CD4-positive, CD25-positive, alpha-beta regulatory T cell (primary cell): ENCODE measurements around the gene POLR1F. TPM values are rescaled to one million over a fixed set of nuclear protein-coding genes. Genes with fewer than 3 reads are reported as not detected.
A peak's percentile ranks its signal among the peaks of the same experiment; 100 is the strongest.

ENCODE experiments used
- ATAC-seq, 2 donors: fragments of 150-1000 bp; cut with Tn5 transposase; one replicate each; pipeline ENCODE4 v1.10.0; 2021; ENCODE audit warnings: low read depth in 2 of 2, moderate number of reproducible peaks in 2 of 2, moderate library complexity in 1 of 2
- DNase-seq, 3 donors: peaks; one replicate each; pipeline versions ENCODE4 v3.0.0 to v3.0.0-alpha.2; 2012 to 2022; ENCODE audit warnings: mixed read lengths in 1 of 3
- H3K27ac ChIP-seq: one replicate; pipeline ENCODE4 v1.7.0; 2013; ENCODE audit warnings: mild to moderate bottlenecking, low read length; ENCODE audit not compliant: insufficient read depth, poor library complexity, severe bottlenecking
- H3K27me3 ChIP-seq: one replicate; pipeline ENCODE4 v1.7.0; 2013; ENCODE audit warnings: low read length; ENCODE audit not compliant: control insufficient read depth, insufficient read depth
- H3K36me3 ChIP-seq: one replicate; pipeline ENCODE4 v1.7.0; 2013; ENCODE audit warnings: mild to moderate bottlenecking, low read length, moderate library complexity; ENCODE audit not compliant: control insufficient read depth, insufficient read depth
- H3K4me1 ChIP-seq: 2 replicates; pipeline ENCODE4 v1.7.0; 2013; ENCODE audit warnings: mild to moderate bottlenecking, low read length; ENCODE audit not compliant: insufficient read depth, control insufficient read depth, poor library complexity, severe bottlenecking
- H3K4me3 ChIP-seq: one replicate; pipeline ENCODE4 v1.7.0; 2013; ENCODE audit warnings: low read depth, mild to moderate bottlenecking, low read length, moderate library complexity
- H3K9me3 ChIP-seq, 2 experiments: 1 replicate in 1 of 2; 2 replicates in 1 of 2; pipeline ENCODE4 v1.7.0; 2013; ENCODE audit warnings: low read length in 2 of 2, mild to moderate bottlenecking in 1 of 2, moderate library complexity in 1 of 2; ENCODE audit not compliant: control insufficient read depth in 2 of 2
- H3K27ac Mint-ChIP-seq, 3 donors: one replicate each; pipeline ENCODE4 v1.8.0; 2020 to 2022; ENCODE audit warnings: mild to moderate bottlenecking in 3 of 3, mixed read lengths in 3 of 3, moderate library complexity in 2 of 3
- H3K27me3 Mint-ChIP-seq: one replicate; pipeline ENCODE4 v1.8.0; 2022; ENCODE audit warnings: mild to moderate bottlenecking, mixed read lengths
- H3K36me3 Mint-ChIP-seq: one replicate; pipeline ENCODE4 v1.8.0; 2020; ENCODE audit warnings: mixed read lengths
- H3K4me1 Mint-ChIP-seq, 4 donors: one replicate each; pipeline ENCODE4 v1.8.0; 2020 to 2022; ENCODE audit warnings: mixed read lengths in 4 of 4, mild to moderate bottlenecking in 1 of 4
- H3K4me3 Mint-ChIP-seq, 4 donors: one replicate each; pipeline ENCODE4 v1.8.0; 2020 to 2022; ENCODE audit warnings: mild to moderate bottlenecking in 4 of 4, mixed read lengths in 4 of 4, moderate library complexity in 3 of 4
- H3K9me3 Mint-ChIP-seq, 7 donors: one replicate each; pipeline ENCODE4 v1.8.0; 2020 to 2022; ENCODE audit warnings: mixed read lengths in 7 of 7, mild to moderate bottlenecking in 3 of 7, moderate library complexity in 2 of 7
- polyA plus RNA-seq, 4 donors: library from polyadenylated mRNA; unstranded; fragments of 300-500 nt; fragmentation: Illumina TruSeq; gene quantifications; one replicate each; pipeline ENCODE4 v1.2.3, GENCODE V29; 2021
- total RNA-seq: library from RNA; stranded (reverse); gene quantifications from one replicate; pipeline ENCODE4 v1.2.3, GENCODE V29; 2022

POLR1F gene
- total RNA-seq (27.9 TPM), polyA plus RNA-seq (10 to 100 TPM; 25.3 to 63.9 (median 36.4) TPM)

GRCh38 chr7:19708397-19709248 lies at the start of gene POLR1F:
TSS of gene POLR1F (minus strand) at chr7:19709037. CDS start at chr7:19709016, 21 bp downstream.
- Mint-ChIP-seq H3K36me3 (peaks cover 3% of the 10 kb centered on the region), H3K9me3 (no peaks in the 10 kb centered on the region), H3K4me3 (peak within 1 kb of the TSS; percentile 88 to 98 (median 98)), H3K4me1 (peaks cover 20 to 57% (median 35%) of the 10 kb centered on the region in 4 donors), H3K27me3 (peaks cover 23% of the 10 kb centered on the region), H3K27ac (peak within 1 kb of the TSS; percentile 98 to 99 (median 98))
- Histone ChIP-seq H3K27me3 (no peaks in the 10 kb centered on the region), H3K4me1 (peaks cover 21% of the 10 kb centered on the region), H3K9me3 (no peaks in the 10 kb centered on the region), H3K27ac (peak within 1 kb of the TSS; percentile 80), H3K36me3 (no peaks in the 10 kb centered on the region), H3K4me3 (peak within 1 kb of the TSS; percentile 96)
- DNase-seq (peak; percentile 87 to 96 (median 94)), ATAC-seq (peak; percentile 95)

GRCh38 chr7:19754521-19755116 lies 45.8 kb upstream of the POLR1F start:
- H3K27me3 Mint-ChIP-seq = peaks cover 6% of the 10 kb centered on the region
- ATAC-seq = no peak

GRCh38 chr7:19752020-19752419 lies 43.2 kb upstream of the POLR1F start:
- Mint-ChIP-seq H3K9me3 (no peaks in the 10 kb centered on the region), H3K27me3 (peaks cover 6% of the 10 kb centered on the region), H3K4me3 (no peak overlapping the region), H3K36me3 (no peaks in the 10 kb centered on the region), H3K27ac (no peak overlapping the region), H3K4me1 (peaks cover 0 to 7% (median 0%) of the 10 kb centered on the region in 4 donors)
- Histone ChIP-seq H3K27ac (no peak overlapping the region), H3K27me3 (no peaks in the 10 kb centered on the region), H3K9me3 (no peaks in the 10 kb centered on the region), H3K36me3 (no peaks in the 10 kb centered on the region), H3K4me1 (no peaks in the 10 kb centered on the region), H3K4me3 (no peak overlapping the region)
- DNase-seq = no peak
- no peak for ATAC-seq

More at GRCh38 chr7:19754521-19755116, 45.8 kb upstream of the POLR1F start:
- peaks cover 0 to 7% (median 0%) of the 10 kb centered on the region in 4 donors for H3K4me1 Mint-ChIP-seq
- no peak overlapping the region for H3K27ac ChIP-seq
- H3K9me3 ChIP-seq = no peaks in the 10 kb centered on the region
- no peaks in the 10 kb centered on the region for H3K4me1 ChIP-seq
- no peak overlapping the region for H3K4me3 ChIP-seq
- H3K4me3 Mint-ChIP-seq = no peak overlapping the region
- no peaks in the 10 kb centered on the region for H3K36me3 ChIP-seq
- no peaks in the 10 kb centered on the region for H3K9me3 Mint-ChIP-seq
- no peaks in the 10 kb centered on the region for H3K27me3 ChIP-seq
- DNase-seq = peak in 2 of 3 donors; percentile 20 to 50
- no peak overlapping the region for H3K27ac Mint-ChIP-seq
- H3K36me3 Mint-ChIP-seq = no peaks in the 10 kb centered on the region

GRCh38 chr7:19749658-19750057 lies 40.8 kb upstream of the POLR1F start:
- DNase-seq = no peak
- H3K27me3 Mint-ChIP-seq = peaks cover 6% of the 10 kb centered on the region

GRCh38 chr7:19747740-19748339 lies 39.0 kb upstream of the POLR1F start:
- H3K9me3 Mint-ChIP-seq = no peaks in the 10 kb centered on the region
- Histone ChIP-seq H3K9me3 (no peaks in the 10 kb centered on the region), H3K36me3 (no peaks in the 10 kb centered on the region), H3K27me3 (no peaks in the 10 kb centered on the region), H3K4me3 (no peak overlapping the region), H3K27ac (no peak overlapping the region), H3K4me1 (no peaks in the 10 kb centered on the region)
- no peaks in the 10 kb centered on the region for H3K4me1 Mint-ChIP-seq
- no peaks in the 10 kb centered on the region for H3K36me3 Mint-ChIP-seq
- DNase-seq = peak in 1 of 3 donors; percentile 20
- peaks cover 1% of the 10 kb centered on the region for H3K27me3 Mint-ChIP-seq
- H3K27ac Mint-ChIP-seq = no peak overlapping the region
- ATAC-seq = no peak
- no peak overlapping the region for H3K4me3 Mint-ChIP-seq

More at GRCh38 chr7:19749658-19750057, 40.8 kb upstream of the POLR1F start:
- no peak overlapping the region for H3K4me3 ChIP-seq
- no peak for ATAC-seq
- no peaks in the 10 kb centered on the region for H3K4me1 ChIP-seq
- no peaks in the 10 kb centered on the region for H3K9me3 ChIP-seq
- H3K27me3 ChIP-seq = no peaks in the 10 kb centered on the region
- Mint-ChIP-seq H3K36me3 (no peaks in the 10 kb centered on the region), H3K4me1 (peaks cover 0 to 7% (median 0%) of the 10 kb centered on the region in 4 donors), H3K27ac (no peak overlapping the region), H3K4me3 (no peak overlapping the region), H3K9me3 (no peaks in the 10 kb centered on the region)
- H3K27ac ChIP-seq = no peak overlapping the region
- H3K36me3 ChIP-seq = no peaks in the 10 kb centered on the region

GRCh38 chr7:19744075-19744474 lies 35.2 kb upstream of the POLR1F start:
- no peaks in the 10 kb centered on the region for H3K9me3 Mint-ChIP-seq
- Histone ChIP-seq H3K4me1 (no peaks in the 10 kb centered on the region), H3K36me3 (no peaks in the 10 kb centered on the region), H3K27me3 (no peaks in the 10 kb centered on the region), H3K27ac (no peak overlapping the region), H3K4me3 (no peak overlapping the region), H3K9me3 (no peaks in the 10 kb centered on the region)
- ATAC-seq (no peak), DNase-seq (no peak)
- H3K4me1 Mint-ChIP-seq = no peaks in the 10 kb centered on the region
- no peak overlapping the region for H3K27ac Mint-ChIP-seq
- no peaks in the 10 kb centered on the region for H3K36me3 Mint-ChIP-seq
- no peaks in the 10 kb centered on the region for H3K27me3 Mint-ChIP-seq
- H3K4me3 Mint-ChIP-seq = no peak overlapping the region

GRCh38 chr7:19728716-19729115 lies 19.9 kb upstream of the POLR1F start:
- Histone ChIP-seq H3K9me3 (no peaks in the 10 kb centered on the region), H3K4me3 (no peak overlapping the region), H3K27me3 (no peaks in the 10 kb centered on the region), H3K4me1 (no peaks in the 10 kb centered on the region), H3K36me3 (no peaks in the 10 kb centered on the region), H3K27ac (no peak overlapping the region)
- Mint-ChIP-seq H3K27ac (no peak overlapping the region), H3K4me1 (no peaks in the 10 kb centered on the region), H3K4me3 (no peak overlapping the region), H3K9me3 (no peaks in the 10 kb centered on the region), H3K36me3 (no peaks in the 10 kb centered on the region), H3K27me3 (peaks cover 14% of the 10 kb centered on the region)
- no peak for ATAC-seq
- no peak for DNase-seq
